Common myeloid progenitor, CD34-positive (primary cell): Measurements from ENCODE around the gene CETN1.

ENCODE experiments used
- CTCF ChIA-PET: fragments of 350-600 bp; sonication (Branson Sonifier 250); formaldehyde crosslinking; loops from one replicate; lab custom pipeline; 2021; ENCODE audit warnings: antibody characterized with exemption; lab: Charles Lee
- POLR2A ChIA-PET: fragments of 350-600 bp; sonication (Branson Sonifier 250); formaldehyde crosslinking; loops from one replicate; lab custom pipeline; 2021; ENCODE audit warnings: antibody characterized with exemption; lab: Charles Lee
- DNase-seq, 3 donors: peaks; one replicate each; pipeline versions ENCODE4 v3.0.0 to v3.0.0-alpha.2; 2013
- H3K27ac ChIP-seq, 2 experiments: 1 replicate in 1 of 2; 2 replicates in 1 of 2; pipeline ENCODE4 v1.7.0; 2013; ENCODE audit warnings: inconsistent platforms in 2 of 2, low read length in 2 of 2, mild to moderate bottlenecking in 2 of 2, low read depth in 1 of 2, moderate library complexity in 1 of 2; ENCODE audit not compliant: severe bottlenecking in 2 of 2, insufficient read depth in 1 of 2, poor library complexity in 1 of 2
- H3K27me3 ChIP-seq, 5 experiments: replicated peaks in 2 of 5; 1 replicate in 3 of 5; 2 replicates in 2 of 5; pipeline versions ENCODE4 v1.6.1 to v1.7.0; 2013; ENCODE audit warnings: low read length in 4 of 5, mild to moderate bottlenecking in 2 of 5, moderate library complexity in 2 of 5, inconsistent platforms in 1 of 5; ENCODE audit not compliant: insufficient read depth in 5 of 5, control insufficient read depth in 4 of 5
- H3K36me3 ChIP-seq, 4 experiments: 1 replicate in 2 of 4; 2 replicates in 2 of 4; pipeline versions ENCODE4 v1.6.1 to v1.7.0; 2013; ENCODE audit warnings: low read length in 3 of 4, control low read depth in 1 of 4, mild to moderate bottlenecking in 1 of 4; ENCODE audit not compliant: control insufficient read depth in 4 of 4, insufficient read depth in 4 of 4
- H3K4me1 ChIP-seq, 4 experiments: 1 replicate in 3 of 4; 2 replicates in 1 of 4; pipeline versions ENCODE4 v1.6.1 to v1.7.1; 2013; ENCODE audit warnings: low read length in 3 of 4, mild to moderate bottlenecking in 3 of 4, control low read depth in 1 of 4, inconsistent platforms in 1 of 4, moderate library complexity in 1 of 4; ENCODE audit not compliant: control insufficient read depth in 4 of 4, insufficient read depth in 4 of 4; ENCODE audit errors: control extremely low read depth in 1 of 4
- H3K4me3 ChIP-seq, 7 experiments: 1 replicate in 4 of 7; 2 replicates in 3 of 7; pipeline versions ENCODE4 v1.5.1 to v1.7.0; 2013; ENCODE audit warnings: mild to moderate bottlenecking in 7 of 7, low read length in 6 of 7, moderate library complexity in 6 of 7, inconsistent platforms in 2 of 7, low read depth in 2 of 7, control low read depth in 1 of 7; ENCODE audit not compliant: insufficient read depth in 4 of 7, control insufficient read depth in 1 of 7; ENCODE audit errors: extremely low read depth in 1 of 7
- H3K9me3 ChIP-seq, 5 experiments: 1 replicate in 4 of 5; 2 replicates in 1 of 5; pipeline versions ENCODE4 v1.6.1 to v1.7.1; 2013; ENCODE audit warnings: low read length in 4 of 5, mild to moderate bottlenecking in 2 of 5, inconsistent platforms in 1 of 5, low read depth in 1 of 5, moderate library complexity in 1 of 5; ENCODE audit not compliant: control insufficient read depth in 4 of 5, insufficient read depth in 2 of 5; ENCODE audit errors: control extremely low read depth in 1 of 5
- WGBS: methylation state at CpG from one replicate; pipeline ENCODE4 v1.1.5; 2013; ENCODE audit not compliant: insufficient coverage; 5-methylcytosine and 5-hydroxymethylcytosine counted together

The CETN1 gene

DNA sequence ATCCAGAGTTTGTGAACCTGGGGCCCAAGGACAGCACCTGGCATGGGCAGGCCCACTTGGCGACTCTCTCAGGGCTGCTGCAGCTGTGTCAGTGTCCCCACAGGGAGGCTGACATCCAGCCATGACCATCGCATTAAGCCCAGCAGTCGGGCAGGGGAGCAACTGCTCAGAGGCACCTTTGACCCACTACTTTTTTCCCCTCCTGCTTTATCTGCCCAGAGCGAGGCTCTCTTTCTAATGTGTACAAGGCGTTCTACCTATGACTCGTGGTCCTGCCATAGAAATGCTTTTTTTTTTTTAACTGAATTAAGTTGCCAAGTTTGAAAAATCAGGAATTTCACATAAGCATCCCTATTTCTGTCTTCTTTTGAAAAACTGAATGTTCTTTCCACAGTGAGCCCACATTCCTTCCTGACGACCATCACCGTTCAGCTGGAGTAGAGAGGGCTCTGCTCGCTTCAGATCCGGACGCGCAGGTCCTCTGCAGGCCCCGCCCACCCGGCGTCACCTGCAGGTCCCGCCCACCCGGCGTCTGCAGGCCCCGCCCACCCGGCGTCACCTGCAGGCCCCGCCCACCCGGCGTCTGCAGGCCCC is 16.2 kb downstream of the CETN1 start:
- WGBS = 96% methylated on average over 3 of the region's 24 CpGs
- Histone ChIP-seq H3K9me3 (no peaks in the 10 kb centered on the region), H3K27ac (no peak overlapping the region), H3K36me3 (no peaks in the 10 kb centered on the region), H3K4me3 (peak overlapping the region in 4 of 7 experiments; percentile 3 to 66 (median 50)), H3K27me3 (peaks cover 0 to 6% (median 5%) of the 10 kb centered on the region in 5 experiments), H3K4me1 (peaks cover 0 to 10% (median 7%) of the 10 kb centered on the region in 4 experiments)
- POLR2A ChIA-PET = no interaction called here
- DNase-seq = peak; percentile 68 to 79 (median 73)
- CTCF ChIA-PET = interaction anchor here (0.8 to 1.2 kb wide), 2 partner anchors 14 to 19 kb away, joined by 3 read pairs; no protein-coding TSS in a partner anchor

DNA sequence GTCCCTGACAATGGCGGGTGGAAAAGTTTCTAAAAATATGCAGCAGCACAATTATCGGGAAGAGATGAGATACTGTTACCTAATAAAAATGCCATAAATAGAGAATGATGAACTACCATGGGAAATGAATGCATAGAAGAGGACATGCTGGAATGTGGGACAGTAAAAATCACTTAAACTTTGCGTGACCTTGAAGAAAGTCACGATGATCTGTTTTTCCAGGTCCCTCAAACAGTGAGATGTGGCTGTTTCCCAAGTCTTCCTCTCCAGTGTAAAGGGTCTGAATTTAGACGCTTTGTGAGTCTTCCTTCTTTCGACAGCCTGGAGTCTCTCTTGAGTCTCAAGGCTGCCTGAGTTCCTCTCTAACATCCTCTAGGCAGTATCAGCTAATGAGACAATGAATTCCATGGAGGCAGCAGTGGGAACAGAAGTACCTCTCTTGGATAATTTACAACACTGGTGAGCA is 18.0 kb downstream of the CETN1 start:
- H3K27me3 ChIP-seq = peaks cover 0 to 6% (median 5%) of the 10 kb centered on the region in 5 experiments
- no peaks in the 10 kb centered on the region for H3K9me3 ChIP-seq
- 68% methylated on average over 3 of the region's 6 CpGs for WGBS
- H3K27ac ChIP-seq = no peak overlapping the region
- H3K36me3 ChIP-seq = no peaks in the 10 kb centered on the region
- POLR2A ChIA-PET = interaction anchor here (0.6 kb wide), 1 partner anchor 205 kb away, joined by 3 read pairs; no protein-coding TSS in a partner anchor
- H3K4me3 ChIP-seq = no peak overlapping the region
- CTCF ChIA-PET = interaction anchor here (1.3 to 1.6 kb wide), 2 partner anchors 17 to 18 kb away, joined by 3 to 4 read pairs; no protein-coding TSS in a partner anchor
- no peak for DNase-seq
- peaks cover 0 to 15% (median 10%) of the 10 kb centered on the region in 4 experiments for H3K4me1 ChIP-seq

DNA sequence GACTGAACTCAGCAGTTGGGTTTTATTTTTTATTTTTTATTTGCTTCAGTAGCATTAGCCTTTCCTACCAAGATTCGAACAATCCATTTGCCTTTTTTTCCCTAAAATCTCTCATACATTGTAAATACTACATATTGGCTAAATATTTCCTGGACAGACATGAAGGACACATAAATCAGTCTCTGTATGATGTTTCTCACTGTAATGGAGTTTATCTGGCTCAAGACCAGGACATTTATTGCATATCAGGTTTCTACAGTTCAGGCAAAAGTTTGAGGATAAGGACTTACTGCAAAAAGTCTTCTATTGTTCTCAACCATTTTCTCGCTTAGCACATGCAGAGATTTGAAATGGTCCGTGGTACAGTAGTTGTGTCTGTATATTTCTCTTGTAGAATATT is 19.9 kb downstream of the CETN1 start:
- 100% methylated on average over 1 of the region's 3 CpGs for WGBS
- Histone ChIP-seq H3K4me1 (peaks cover 0 to 15% (median 10%) of the 10 kb centered on the region in 4 experiments), H3K36me3 (no peaks in the 10 kb centered on the region), H3K27ac (no peak overlapping the region), H3K4me3 (no peak overlapping the region), H3K9me3 (no peaks in the 10 kb centered on the region), H3K27me3 (peaks cover 0 to 6% (median 5%) of the 10 kb centered on the region in 5 experiments)
- DNase-seq = no peak
- ChIA-PET POLR2A (no interaction called here), CTCF (interaction anchor here (1.0 to 1.4 kb wide), 2 partner anchors 14 to 16 kb away, joined by 3 to 5 read pairs; no protein-coding TSS in a partner anchor)

DNA sequence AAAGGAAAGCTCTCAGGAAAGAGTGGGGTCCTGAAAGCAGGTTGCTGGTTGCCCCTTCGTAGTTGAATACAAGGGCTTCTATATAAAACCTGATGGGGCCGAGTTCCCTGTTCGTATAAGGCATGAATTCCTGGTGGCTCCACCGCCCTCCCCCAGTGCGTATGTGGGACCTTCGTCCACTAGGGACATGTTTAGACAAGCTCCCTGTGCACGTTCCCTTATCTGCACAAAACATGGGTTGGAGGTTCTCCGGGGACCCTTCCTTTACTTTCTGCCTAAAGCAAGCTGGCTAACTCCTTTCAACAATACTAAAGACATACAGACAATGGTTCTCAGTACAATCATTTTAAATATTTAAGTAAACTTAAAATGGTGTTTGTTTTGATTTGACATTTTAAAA is 24.6 kb downstream of the CETN1 start:
- Histone ChIP-seq H3K4me3 (no peak overlapping the region), H3K36me3 (no peaks in the 10 kb centered on the region), H3K27me3 (no peaks in the 10 kb centered on the region), H3K9me3 (no peaks in the 10 kb centered on the region), H3K27ac (no peak overlapping the region), H3K4me1 (peaks cover 0 to 5% (median 2%) of the 10 kb centered on the region in 4 experiments)
- no peak for DNase-seq
- ChIA-PET CTCF (interaction anchor here (1.1 to 1.2 kb wide), 3 partner anchors 9 to 87 kb away, joined by 3 to 4 read pairs (median 3); no protein-coding TSS in a partner anchor), POLR2A (no interaction called here)
- 94% methylated on average over 6 of the region's 8 CpGs for WGBS

DNA sequence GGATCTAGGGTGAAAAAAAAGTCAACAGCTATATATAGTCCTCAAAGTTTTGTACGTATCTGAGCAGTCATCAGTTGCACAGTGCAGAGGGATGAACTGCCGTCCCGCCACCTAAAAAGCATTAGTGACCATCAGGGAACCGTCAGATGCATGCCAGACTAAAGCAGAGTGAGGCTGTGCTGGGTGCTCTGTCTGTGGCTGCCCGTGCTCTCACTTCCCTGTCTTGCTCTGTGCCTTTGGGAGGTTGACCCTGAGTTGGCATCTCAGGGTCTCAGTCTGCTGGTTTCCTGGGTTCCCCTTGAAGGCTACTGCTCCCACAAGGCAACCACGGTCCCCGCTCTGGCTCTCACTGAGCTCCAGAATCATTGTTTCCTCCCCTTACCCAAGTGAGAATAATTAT is 27.8 kb downstream of the CETN1 start:
- Histone ChIP-seq H3K9me3 (no peaks in the 10 kb centered on the region), H3K27ac (no peak overlapping the region), H3K4me1 (no peaks in the 10 kb centered on the region), H3K4me3 (no peak overlapping the region), H3K36me3 (no peaks in the 10 kb centered on the region), H3K27me3 (no peaks in the 10 kb centered on the region)
- WGBS = 95% methylated on average over 5 of the region's 7 CpGs
- CTCF ChIA-PET = interaction anchor here (0.7 to 2.2 kb wide), 4 partner anchors 8 to 314 kb away, joined by 3 to 5 read pairs (median 5); no protein-coding TSS in a partner anchor
- POLR2A ChIA-PET = interaction anchor here (0.6 kb wide), 1 partner anchor 112 kb away, joined by 3 read pairs; no protein-coding TSS in a partner anchor
- no peak for DNase-seq

DNA sequence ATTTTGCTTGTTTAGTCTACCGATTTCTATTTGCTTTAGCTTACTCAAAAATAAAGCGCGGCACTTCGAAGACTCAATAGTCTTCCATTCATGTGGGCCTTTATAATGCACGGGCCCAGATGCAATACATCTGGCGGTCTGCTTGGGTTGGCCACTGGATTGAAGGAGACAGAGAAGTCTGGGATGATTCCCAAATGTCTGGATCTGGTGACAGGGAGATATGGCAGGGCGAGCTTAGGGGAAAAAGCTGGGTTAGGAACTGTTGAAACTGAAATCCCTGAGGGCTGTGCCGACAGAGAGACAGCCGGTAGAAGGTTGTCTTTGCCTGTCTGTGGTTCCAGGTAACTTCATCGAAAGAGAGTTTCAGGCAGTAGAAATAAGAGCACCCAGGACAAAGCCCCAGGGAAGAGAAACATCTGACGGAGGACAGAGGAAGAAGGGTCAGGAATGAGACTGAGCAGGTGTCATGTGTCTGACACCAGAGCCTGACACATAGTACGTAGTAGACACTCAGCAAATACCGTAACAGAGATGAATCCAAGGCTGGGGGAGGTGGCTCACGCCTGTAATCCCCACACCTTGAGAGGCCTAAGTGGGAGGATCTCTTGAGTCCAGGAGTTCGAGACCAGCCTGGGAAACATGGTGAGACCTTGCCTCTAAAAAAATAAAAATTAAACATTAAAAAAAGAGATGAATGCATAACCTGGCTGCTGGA is 30.2 kb downstream of the CETN1 start:
- no peaks in the 10 kb centered on the region for H3K36me3 ChIP-seq
- ChIA-PET POLR2A (no interaction called here), CTCF (interaction anchor here (1.4 to 6.5 kb wide), 2 partner anchors 9 to 16 kb away, joined by 4 to 48 read pairs; no protein-coding TSS in a partner anchor)
- DNase-seq = no peak
- no peaks in the 10 kb centered on the region for H3K4me1 ChIP-seq
- no peaks in the 10 kb centered on the region for H3K9me3 ChIP-seq
- WGBS = 97% methylated on average over 9 of the region's 15 CpGs
- H3K4me3 ChIP-seq = no peak overlapping the region
- H3K27ac ChIP-seq = no peak overlapping the region
- H3K27me3 ChIP-seq = no peaks in the 10 kb centered on the region
